Measurements from ENCODE around the gene AEN. TPM values are rescaled to one million over a fixed set of nuclear protein-coding genes. Genes with fewer than 3 reads are reported as not detected.
"Not testable (repeated sequence)": the region's sequence is repeated elsewhere in the genome, so short reads cannot be mapped to it uniquely, and the experiment has no call there.

AEN gene
- polyA plus RNA-seq, 1 experiment: 45.5 TPM

DNA sequence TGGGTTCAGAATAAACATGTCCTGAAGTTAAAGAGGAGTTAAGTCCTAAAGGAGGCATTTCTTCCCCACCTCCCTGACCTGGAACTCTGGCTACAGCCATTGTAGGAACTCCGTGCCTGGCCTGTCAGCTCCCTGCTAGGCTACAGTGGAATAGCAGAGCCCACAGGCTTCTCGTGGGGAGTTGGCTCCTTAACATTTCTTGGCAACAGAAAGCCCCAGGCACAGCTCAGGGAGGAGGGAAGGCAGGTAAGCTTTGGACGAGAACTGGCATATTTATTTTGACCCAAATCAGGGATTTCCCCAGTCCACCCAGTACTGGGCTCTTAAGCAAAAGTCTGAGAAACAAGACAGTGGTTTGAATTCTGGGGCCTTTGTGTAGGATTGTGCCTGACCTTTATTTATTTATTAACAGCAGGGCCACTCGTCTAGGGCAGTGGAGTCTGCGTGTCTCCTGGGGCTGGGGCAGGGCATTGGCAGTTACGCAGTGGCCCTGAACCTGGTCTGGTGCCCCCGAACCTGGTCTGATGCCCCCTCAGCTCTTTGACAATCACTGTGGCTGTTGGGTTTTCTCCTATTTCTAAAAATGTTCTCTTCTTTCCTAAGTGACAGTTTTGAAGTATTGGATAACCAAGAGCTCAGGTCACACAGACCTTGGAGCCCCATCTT, 9.8 kb downstream of the AEN start:
- Histone ChIP-seq H3K4me3 (ENCODE audit: low read depth, low read length) (no peak overlapping the region), H3K27me3 (ENCODE audit: control insufficient read depth, insufficient read depth, low read length) (no peaks in the 10 kb centered on the region), H3K36me3 (ENCODE audit: control insufficient read depth, insufficient read depth, low read length) (peaks cover 41% of the 10 kb centered on the region)
- ChIA-PET CTCF (interaction anchor here (0.7 to 1.0 kb wide), 2 partner anchors 16 to 22 kb away, joined by 3 read pairs; no protein-coding TSS in a partner anchor), POLR2A (no interaction called here)
- TF ChIP-seq, protein P1, sequence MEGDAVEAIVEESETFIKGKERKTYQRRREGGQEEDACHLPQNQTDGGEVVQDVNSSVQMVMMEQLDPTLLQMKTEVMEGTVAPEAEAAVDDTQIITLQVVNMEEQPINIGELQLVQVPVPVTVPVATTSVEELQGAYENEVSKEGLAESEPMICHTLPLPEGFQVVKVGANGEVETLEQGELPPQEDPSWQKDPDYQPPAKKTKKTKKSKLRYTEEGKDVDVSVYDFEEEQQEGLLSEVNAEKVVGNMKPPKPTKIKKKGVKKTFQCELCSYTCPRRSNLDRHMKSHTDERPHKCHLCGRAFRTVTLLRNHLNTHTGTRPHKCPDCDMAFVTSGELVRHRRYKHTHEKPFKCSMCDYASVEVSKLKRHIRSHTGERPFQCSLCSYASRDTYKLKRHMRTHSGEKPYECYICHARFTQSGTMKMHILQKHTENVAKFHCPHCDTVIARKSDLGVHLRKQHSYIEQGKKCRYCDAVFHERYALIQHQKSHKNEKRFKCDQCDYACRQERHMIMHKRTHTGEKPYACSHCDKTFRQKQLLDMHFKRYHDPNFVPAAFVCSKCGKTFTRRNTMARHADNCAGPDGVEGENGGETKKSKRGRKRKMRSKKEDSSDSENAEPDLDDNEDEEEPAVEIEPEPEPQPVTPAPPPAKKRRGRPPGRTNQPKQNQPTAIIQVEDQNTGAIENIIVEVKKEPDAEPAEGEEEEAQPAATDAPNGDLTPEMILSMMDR (IDR thresholded peaks at IDR 0.05; ENCODE audit: insufficient read depth, low read depth, low read length): no peak
- DNase-seq (ENCODE audit: low read depth): no peak

DNA sequence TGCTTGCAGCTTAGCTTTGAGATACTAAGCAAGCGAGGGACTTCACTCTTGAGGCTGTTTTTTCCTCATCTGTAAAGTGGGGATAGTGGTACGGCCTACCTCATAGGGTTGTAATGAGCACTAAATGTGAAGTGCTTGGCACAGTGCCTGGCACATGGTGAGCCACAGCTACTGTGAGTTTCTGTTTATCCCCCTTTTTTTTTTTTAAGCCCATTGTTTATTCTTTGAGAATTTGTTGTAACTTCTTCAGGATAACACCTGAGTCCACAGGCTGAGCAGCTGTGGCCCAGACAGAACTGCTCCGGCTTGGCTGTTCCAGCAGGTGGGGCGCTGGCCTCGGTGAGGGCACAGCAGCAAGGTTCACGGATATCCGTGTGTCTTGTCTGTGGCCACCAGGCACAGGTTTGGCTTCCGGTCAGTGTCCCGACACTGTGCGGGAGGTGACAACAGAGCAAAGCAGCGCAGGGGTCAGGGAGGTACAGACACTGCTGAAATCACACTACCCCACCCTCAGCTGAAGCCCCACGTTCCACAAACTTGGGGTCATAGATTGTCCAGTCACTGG, 10.4 kb downstream of the AEN start:
- H3K27me3 ChIP-seq (ENCODE audit: control insufficient read depth, insufficient read depth, low read length): no peaks in the 10 kb centered on the region
- CTCF ChIA-PET: interaction anchor here (1.6 to 6.2 kb wide), 2 partner anchors 7 to 247 kb away, joined by 6 to 24 read pairs; no protein-coding TSS in a partner anchor
- POLR2A ChIA-PET: no interaction called here
- H3K36me3 ChIP-seq (ENCODE audit: control insufficient read depth, insufficient read depth, low read length): peaks cover 36% of the 10 kb centered on the region
- DNase-seq (ENCODE audit: low read depth): no peak
- no peak overlapping the region for H3K4me3 ChIP-seq (ENCODE audit: low read depth, low read length)
- TF ChIP-seq, protein P1 (IDR thresholded peaks at IDR 0.05; ENCODE audit: insufficient read depth, low read depth, low read length): no peak

DNA sequence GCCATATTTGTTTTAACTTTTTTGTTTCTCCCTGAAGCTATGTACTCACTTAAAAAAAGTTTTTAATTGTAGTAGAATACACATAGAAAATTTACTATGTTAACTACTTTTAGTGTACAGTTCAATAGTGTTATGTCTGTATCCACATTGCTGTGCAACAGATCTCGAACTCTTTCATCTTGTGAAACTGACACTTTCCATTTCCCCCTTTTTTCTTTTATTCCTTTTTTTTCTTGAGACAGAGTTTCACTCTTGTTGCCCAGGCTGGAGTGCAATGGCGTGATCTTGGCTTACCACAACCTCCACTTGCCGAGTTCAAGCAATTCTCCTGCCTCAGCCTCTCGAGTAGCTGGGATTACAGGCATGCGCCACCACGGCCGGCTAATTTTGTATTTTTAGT, 11.7 kb downstream of the AEN start:
- POLR2A ChIA-PET; H3K27me3 ChIP-seq (ENCODE audit: control insufficient read depth, insufficient read depth, low read length); H3K4me3 ChIP-seq (ENCODE audit: low read depth, low read length); DNase-seq (ENCODE audit: low read depth): not testable (repeated sequence)
- CTCF ChIA-PET: interaction anchor here (0.6 to 6.2 kb wide), 4 partner anchors 9 to 259 kb away, joined by 3 to 24 read pairs (median 4); no protein-coding TSS in a partner anchor
- peaks cover 31% of the 10 kb centered on the region for H3K36me3 ChIP-seq (ENCODE audit: control insufficient read depth, insufficient read depth, low read length)

DNA sequence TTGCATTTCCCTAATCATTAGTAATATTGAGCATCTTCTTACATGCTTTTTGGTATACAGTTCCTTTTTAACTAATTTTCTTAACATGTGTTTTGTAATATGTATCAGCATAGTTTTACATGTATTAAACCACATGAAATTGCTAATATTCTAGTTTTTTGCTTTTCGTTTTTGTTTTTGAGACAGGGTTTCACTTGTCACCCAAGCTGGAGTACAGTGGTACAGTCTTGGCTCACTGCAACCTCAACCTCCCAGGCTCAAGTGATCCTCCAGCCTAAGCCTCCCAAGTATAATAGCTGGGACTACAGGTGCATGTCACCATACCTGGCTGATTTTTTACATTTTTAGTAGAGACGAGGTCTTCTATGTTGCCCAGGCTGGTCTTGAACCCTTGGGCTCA, 13.3 kb downstream of the AEN start:
- ChIA-PET POLR2A (no interaction called here), CTCF (interaction anchor here (1.5 to 6.2 kb wide), 2 partner anchors 10 to 20 kb away, joined by 3 to 24 read pairs; no protein-coding TSS in a partner anchor)
- TF ChIP-seq, protein P1 (IDR thresholded peaks at IDR 0.05; ENCODE audit: insufficient read depth, low read depth, low read length): no peak
- Histone ChIP-seq H3K36me3 (ENCODE audit: control insufficient read depth, insufficient read depth, low read length) (peaks cover 18% of the 10 kb centered on the region), H3K4me3 (ENCODE audit: low read depth, low read length) (no peak overlapping the region), H3K27me3 (ENCODE audit: control insufficient read depth, insufficient read depth, low read length) (no peaks in the 10 kb centered on the region)
- no peak for DNase-seq (ENCODE audit: low read depth)

DNA sequence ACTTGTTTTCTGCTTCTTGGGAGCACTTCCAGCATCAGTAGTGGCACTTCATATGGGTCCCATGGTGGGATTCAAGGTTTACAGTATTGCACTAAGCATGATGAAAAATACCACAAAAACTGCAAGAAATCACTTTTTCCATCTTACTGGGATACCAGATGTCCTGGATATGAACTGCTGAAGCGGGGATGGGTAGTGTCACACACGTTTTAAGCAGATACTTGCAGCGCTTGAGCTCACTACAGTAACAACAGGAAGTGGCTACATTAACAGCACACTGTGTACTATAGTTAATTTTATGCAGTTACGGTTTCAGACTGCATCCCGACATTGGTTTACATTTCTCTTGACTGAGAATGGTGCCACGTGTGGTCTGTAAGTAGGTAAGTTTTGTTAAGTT, 14.2 kb downstream of the AEN start:
- H3K36me3 ChIP-seq (ENCODE audit: control insufficient read depth, insufficient read depth, low read length): peaks cover 9% of the 10 kb centered on the region
- POLR2A ChIA-PET: no interaction called here
- no peak for DNase-seq (ENCODE audit: low read depth)
- CTCF ChIA-PET: interaction anchor here (1.5 to 6.2 kb wide), 2 partner anchors 8 to 11 kb away, joined by 3 to 24 read pairs; no protein-coding TSS in a partner anchor
- no peak overlapping the region for H3K4me3 ChIP-seq (ENCODE audit: low read depth, low read length)
- TF ChIP-seq, protein P1 (IDR thresholded peaks at IDR 0.05; ENCODE audit: insufficient read depth, low read depth, low read length): no peak
- no peaks in the 10 kb centered on the region for H3K27me3 ChIP-seq (ENCODE audit: control insufficient read depth, insufficient read depth, low read length)

Data from BJ (cell line).